ENCODE results near the gene HRK.

Gene HRK

DNA sequence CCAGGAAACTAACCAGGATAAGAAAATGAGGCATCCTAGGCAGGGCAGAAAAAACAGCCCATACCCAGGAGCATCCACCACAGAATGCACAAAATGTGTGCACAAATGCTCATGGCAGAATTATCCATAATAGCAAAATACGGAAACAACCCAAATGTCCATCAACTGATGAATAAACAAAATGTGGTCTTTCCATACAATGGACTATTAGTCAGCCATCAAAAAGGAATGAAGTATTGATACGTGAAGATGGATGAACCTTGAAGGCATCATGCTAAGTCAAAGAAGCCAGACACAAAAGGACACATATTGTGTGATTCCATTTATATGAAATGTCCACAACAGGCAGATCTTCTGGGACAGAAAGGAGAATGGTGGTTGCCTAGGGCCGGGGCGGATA, 19.1 kb downstream of the HRK start:
- H3K36me3 ChIP-seq (replicated peaks; ENCODE audit: low read depth, low read length), result no peaks in the 10 kb centered on the region
- peak overlapping the region; percentile 47; the same call in 1 of the 2 replicates for H3K27ac ChIP-seq (ENCODE audit: low read length)
- no peaks in the 10 kb centered on the region for H3K9me3 ChIP-seq (ENCODE audit: insufficient read depth, low read length)
- no peak overlapping the region for H2AFZ ChIP-seq (ENCODE audit: low read depth, low read length)
- peaks cover 16% of the 10 kb centered on the region for H3K27me3 ChIP-seq (ENCODE audit: low read depth, low read length)
- TF ChIP-seq EZH2phosphoT487 (IDR thresholded peaks at IDR 0.05; ENCODE audit: low read depth), result no peak
- TF ChIP-seq, protein P1, sequence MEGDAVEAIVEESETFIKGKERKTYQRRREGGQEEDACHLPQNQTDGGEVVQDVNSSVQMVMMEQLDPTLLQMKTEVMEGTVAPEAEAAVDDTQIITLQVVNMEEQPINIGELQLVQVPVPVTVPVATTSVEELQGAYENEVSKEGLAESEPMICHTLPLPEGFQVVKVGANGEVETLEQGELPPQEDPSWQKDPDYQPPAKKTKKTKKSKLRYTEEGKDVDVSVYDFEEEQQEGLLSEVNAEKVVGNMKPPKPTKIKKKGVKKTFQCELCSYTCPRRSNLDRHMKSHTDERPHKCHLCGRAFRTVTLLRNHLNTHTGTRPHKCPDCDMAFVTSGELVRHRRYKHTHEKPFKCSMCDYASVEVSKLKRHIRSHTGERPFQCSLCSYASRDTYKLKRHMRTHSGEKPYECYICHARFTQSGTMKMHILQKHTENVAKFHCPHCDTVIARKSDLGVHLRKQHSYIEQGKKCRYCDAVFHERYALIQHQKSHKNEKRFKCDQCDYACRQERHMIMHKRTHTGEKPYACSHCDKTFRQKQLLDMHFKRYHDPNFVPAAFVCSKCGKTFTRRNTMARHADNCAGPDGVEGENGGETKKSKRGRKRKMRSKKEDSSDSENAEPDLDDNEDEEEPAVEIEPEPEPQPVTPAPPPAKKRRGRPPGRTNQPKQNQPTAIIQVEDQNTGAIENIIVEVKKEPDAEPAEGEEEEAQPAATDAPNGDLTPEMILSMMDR (IDR thresholded peaks at IDR 0.05; ENCODE audit: low read depth, low read length), result no peak
- H3K4me2 ChIP-seq (ENCODE audit: low read length), result peak overlapping the region; percentile 95; the same call in 1 of the 2 replicates
- H3K79me2 ChIP-seq (ENCODE audit: low read length), result no peaks in the 10 kb centered on the region
- no peak overlapping the region for H3K9ac ChIP-seq (ENCODE audit: low read length)
- H3K4me1 ChIP-seq (ENCODE audit: low read length), result peaks cover 57% of the 10 kb centered on the region
- H3K4me3 ChIP-seq (ENCODE audit: low read length), result peak overlapping the region; percentile 75; the same call in 1 of the 2 replicates
- no peaks in the 10 kb centered on the region for H4K20me1 ChIP-seq (ENCODE audit: insufficient read depth, low read length)

DNA sequence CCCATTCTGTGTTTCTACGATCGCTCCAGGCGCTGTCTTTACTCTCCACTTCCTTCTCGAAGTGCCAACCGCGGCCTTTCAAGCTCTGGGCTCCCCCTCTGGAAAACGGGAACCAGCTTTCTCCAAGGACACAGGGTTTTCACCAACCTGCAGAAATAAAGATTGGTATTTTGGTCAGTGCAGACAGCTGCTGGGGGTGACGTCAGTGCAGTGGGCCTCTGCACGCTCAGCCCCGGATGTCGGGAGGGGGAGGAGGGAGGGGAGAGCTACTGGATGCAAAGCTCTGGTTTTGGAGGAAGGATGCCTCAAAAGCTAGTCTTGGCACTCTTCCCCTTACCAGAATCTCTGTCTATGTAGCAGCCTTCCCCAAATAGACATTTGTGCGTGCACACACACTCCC, 19.9 kb downstream of the HRK start:
- H3K79me2 ChIP-seq (ENCODE audit: low read length), result no peaks in the 10 kb centered on the region
- no peak overlapping the region for H2AFZ ChIP-seq (ENCODE audit: low read depth, low read length)
- 0 out of 2 replicates have a peak overlapping the region, but pooled peaks have one; percentile 4 for H3K9ac ChIP-seq (ENCODE audit: low read length)
- peaks cover 64% of the 10 kb centered on the region for H3K4me1 ChIP-seq (ENCODE audit: low read length)
- H3K9me3 ChIP-seq (ENCODE audit: insufficient read depth, low read length), result no peaks in the 10 kb centered on the region
- H3K4me3 ChIP-seq (ENCODE audit: low read length), result peak overlapping the region; percentile 75
- peak overlapping the region; percentile 95 for H3K4me2 ChIP-seq (ENCODE audit: low read length)
- H3K36me3 ChIP-seq (replicated peaks; ENCODE audit: low read depth, low read length), result no peaks in the 10 kb centered on the region
- no peak for TF ChIP-seq EZH2phosphoT487 (IDR thresholded peaks at IDR 0.05; ENCODE audit: low read depth)
- TF ChIP-seq, protein P1 (IDR thresholded peaks at IDR 0.05; ENCODE audit: low read depth, low read length), result no peak
- peak overlapping the region; percentile 47 for H3K27ac ChIP-seq (ENCODE audit: low read length)
- peaks cover 16% of the 10 kb centered on the region for H3K27me3 ChIP-seq (ENCODE audit: low read depth, low read length)
- no peaks in the 10 kb centered on the region for H4K20me1 ChIP-seq (ENCODE audit: insufficient read depth, low read length)

DNA sequence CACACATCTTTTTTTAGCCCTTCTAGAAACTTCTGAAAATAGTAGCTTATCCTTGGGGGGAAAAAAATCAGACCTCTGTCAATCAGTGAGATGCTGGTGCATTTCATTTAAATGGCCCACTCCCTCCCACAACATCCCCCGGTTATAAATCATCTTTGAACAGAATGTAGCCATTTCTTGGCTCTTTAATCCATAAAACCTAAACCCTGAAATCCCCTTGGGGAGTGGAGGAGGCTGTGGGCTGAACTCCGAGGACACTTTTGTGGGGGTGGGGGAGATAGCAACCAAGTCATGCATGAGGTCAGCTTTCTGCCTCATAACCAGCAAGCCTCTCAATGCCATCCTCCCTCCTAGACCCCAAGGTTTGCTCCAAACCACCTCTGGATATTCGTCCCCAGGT, 21.0 kb downstream of the HRK start:
- Histone ChIP-seq H3K27ac (ENCODE audit: low read length) (no peak overlapping the region), H3K4me1 (ENCODE audit: low read length) (peaks cover 64% of the 10 kb centered on the region), H3K79me2 (ENCODE audit: low read length) (no peaks in the 10 kb centered on the region), H4K20me1 (ENCODE audit: insufficient read depth, low read length) (no peaks in the 10 kb centered on the region), H3K9me3 (ENCODE audit: insufficient read depth, low read length) (no peaks in the 10 kb centered on the region), H3K4me2 (ENCODE audit: low read length) (peak overlapping the region; percentile 95), H3K9ac (ENCODE audit: low read length) (no peak overlapping the region), H3K27me3 (ENCODE audit: low read depth, low read length) (peaks cover 16% of the 10 kb centered on the region), H3K36me3 (replicated peaks; ENCODE audit: low read depth, low read length) (no peaks in the 10 kb centered on the region), H2AFZ (ENCODE audit: low read depth, low read length) (no peak overlapping the region), H3K4me3 (ENCODE audit: low read length) (peak overlapping the region; percentile 75)
- no peak for TF ChIP-seq EZH2phosphoT487 (IDR thresholded peaks at IDR 0.05; ENCODE audit: low read depth)
- TF ChIP-seq, protein P1 (IDR thresholded peaks at IDR 0.05; ENCODE audit: low read depth, low read length), result no peak

DNA sequence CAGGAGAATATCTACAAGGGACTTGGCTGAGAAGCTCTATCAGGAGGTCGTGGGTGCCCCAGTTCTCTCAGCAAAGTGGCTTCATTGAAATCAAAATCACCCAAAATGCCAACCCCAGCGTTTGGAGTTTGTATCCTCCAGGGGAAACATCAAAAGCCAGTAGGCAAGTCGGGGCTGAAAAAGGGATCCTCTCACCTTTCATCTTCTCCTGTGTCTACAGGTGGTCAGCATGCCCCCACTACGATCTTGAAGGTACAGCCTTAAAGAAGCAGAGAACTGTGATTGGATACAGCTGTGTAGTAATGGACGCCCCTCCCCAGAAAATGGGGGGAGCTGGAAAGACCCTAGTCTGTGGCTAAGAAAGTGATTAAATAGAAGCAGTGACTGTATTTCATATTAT, 22.2 kb downstream of the HRK start:
- Histone ChIP-seq H3K27me3 (ENCODE audit: low read depth, low read length) (peaks cover 16% of the 10 kb centered on the region), H3K27ac (ENCODE audit: low read length) (no peak overlapping the region), H2AFZ (ENCODE audit: low read depth, low read length) (no peak overlapping the region), H3K9me3 (ENCODE audit: insufficient read depth, low read length) (no peaks in the 10 kb centered on the region), H3K4me1 (ENCODE audit: low read length) (peaks cover 64% of the 10 kb centered on the region), H3K4me2 (ENCODE audit: low read length) (peak overlapping the region; percentile 95), H3K36me3 (replicated peaks; ENCODE audit: low read depth, low read length) (no peaks in the 10 kb centered on the region), H4K20me1 (ENCODE audit: insufficient read depth, low read length) (no peaks in the 10 kb centered on the region), H3K9ac (ENCODE audit: low read length) (no peak overlapping the region), H3K79me2 (ENCODE audit: low read length) (no peaks in the 10 kb centered on the region), H3K4me3 (ENCODE audit: low read length) (peak overlapping the region; percentile 75)
- TF ChIP-seq EZH2phosphoT487 (IDR thresholded peaks at IDR 0.05; ENCODE audit: low read depth), result no peak
- TF ChIP-seq, protein P1 (IDR thresholded peaks at IDR 0.05; ENCODE audit: low read depth, low read length), result no peak
